Left kidney (tissue), 2 donors: Measurements from ENCODE around the gene COL5A1. TPM values are rescaled to one million over a fixed set of nuclear protein-coding genes. Genes with fewer than 3 reads are reported as not detected.
"Not testable (repeated sequence)": the region's sequence is repeated elsewhere in the genome, so short reads cannot be mapped to it uniquely, and the experiment has no call there.

Experiments used
- DNase-seq: peaks from one replicate; pipeline ENCODE4 v3.0.0-alpha.2; 2013
- polyA plus RNA-seq: library from polyadenylated mRNA; unstranded; fragments of 120-200 nt; gene quantifications from one replicate; pipeline ENCODE4 v1.2.1, GENCODE V29; 2013; ENCODE audit not compliant: insufficient read length

Gene COL5A1
- polyA plus RNA-seq, 1 donor: 77.3 TPM

- no peak for DNase-seq
These were observed 66.4 kb downstream of the COL5A1 start for GRCh38 chr9:134707731-134708671.

DNA sequence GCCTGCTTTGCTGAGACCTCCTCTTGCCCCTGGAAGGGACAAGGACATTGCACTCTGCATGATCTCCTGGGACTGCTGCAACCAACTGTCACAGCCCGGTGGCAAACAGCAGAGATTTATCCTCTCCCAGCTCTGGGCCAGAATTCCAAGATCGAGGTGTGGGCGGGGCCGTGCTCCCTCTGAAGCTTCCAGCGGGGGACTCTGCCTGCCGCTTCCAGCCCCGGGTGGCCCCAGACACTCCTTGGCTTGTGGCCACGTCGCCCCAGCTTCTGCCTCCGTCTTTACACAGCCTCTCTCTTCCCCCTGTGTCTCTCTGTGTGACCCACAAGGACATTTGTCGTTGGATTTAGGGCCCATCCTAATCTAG, 67.1 kb downstream of the COL5A1 start:
- DNase-seq: no peak

DNA sequence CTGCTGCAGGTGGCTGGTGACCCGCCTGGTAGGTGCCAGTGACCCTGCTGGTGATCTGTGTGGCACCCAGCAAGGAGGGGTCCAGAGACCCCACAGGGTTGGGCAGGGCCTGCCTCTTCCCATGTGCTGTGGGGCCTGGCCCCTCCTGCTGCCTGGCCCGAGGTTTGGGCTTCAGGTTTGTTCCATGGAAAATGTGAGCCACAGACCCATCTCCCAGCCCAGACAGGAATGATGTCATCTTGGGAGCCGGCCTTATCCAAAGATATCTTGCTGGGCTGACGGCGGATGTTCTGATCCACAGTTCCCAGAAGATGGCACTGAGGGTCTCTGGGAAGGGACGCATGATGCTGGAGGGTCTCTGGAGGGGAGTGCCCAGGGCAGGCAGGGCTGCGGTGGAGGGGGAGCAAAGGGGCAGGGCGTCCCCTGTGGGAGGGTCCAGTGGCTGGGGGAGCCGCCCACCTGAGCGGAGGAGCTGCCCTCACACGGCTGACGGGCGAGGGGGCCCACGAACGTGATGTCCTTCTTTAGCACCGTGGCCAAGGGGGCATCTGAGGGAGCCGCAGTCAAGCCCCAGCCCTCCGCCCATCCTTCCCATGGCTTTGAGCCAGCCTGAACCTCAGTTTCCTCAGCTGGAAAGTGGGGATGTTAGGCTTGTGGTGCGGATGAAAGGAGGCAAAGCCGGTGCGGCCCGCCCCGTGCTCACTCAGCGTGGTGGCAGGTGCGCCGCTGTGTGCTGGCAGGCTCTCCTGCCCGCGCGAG, 68.1 kb downstream of the COL5A1 start:
- DNase-seq: no peak

- DNase-seq: no peak
These were observed 68.6 kb downstream of the COL5A1 start for GRCh38 chr9:134710271-134710540.

GRCh38 chr9:134710901-134711300, 69.3 kb downstream of the COL5A1 start:
- no peak for DNase-seq

- no peak for DNase-seq
These were observed 70.6 kb downstream of the COL5A1 start for GRCh38 chr9:134712243-134712642.

DNA sequence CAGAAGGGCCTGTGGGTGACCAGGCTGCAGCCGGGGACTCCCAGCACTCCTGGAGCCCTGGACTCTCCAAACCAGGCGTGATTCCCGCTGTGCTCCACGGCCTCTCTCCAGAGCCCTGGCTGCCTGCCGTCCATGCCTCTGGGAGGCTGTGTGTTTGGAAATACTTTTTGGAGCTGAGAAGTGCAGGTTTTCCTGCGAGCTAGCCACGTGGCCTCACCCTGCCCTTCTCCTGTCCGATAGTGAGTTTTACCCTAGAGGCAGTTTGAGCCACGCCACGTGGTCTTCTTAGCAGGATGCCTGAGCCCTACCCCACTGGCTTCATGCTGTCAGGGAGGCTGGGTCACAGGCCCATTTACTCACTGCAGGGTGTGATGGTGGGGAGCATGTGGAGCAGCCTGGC, 71.3 kb downstream of the COL5A1 start:
- DNase-seq: no peak

- DNase-seq: not testable (repeated sequence)
These were observed 73.9 kb downstream of the COL5A1 start for GRCh38 chr9:134715536-134715935.

GRCh38 chr9:134716067-134716466, 74.5 kb downstream of the COL5A1 start:
- no peak for DNase-seq

DNA sequence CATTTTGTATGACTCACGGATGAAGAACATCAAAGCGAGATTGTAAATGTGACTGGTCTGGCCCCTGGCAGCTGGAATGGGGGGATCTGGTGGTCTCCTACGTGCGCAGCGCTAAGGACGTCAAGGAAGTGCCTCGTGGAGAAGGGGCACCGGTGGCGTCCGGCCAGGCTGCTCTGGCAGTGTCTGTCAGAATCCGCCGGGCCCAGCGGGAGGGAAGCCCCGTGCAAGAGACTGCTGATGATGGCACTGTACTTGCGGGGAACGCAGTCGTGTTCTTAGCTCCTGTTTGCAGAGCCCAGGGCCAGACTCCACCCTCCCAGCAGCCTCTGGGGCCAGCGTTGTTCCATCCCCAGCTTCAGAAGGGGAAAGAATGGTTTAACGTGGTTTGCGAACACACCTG, 75.5 kb downstream of the COL5A1 start:
- no peak for DNase-seq

DNA sequence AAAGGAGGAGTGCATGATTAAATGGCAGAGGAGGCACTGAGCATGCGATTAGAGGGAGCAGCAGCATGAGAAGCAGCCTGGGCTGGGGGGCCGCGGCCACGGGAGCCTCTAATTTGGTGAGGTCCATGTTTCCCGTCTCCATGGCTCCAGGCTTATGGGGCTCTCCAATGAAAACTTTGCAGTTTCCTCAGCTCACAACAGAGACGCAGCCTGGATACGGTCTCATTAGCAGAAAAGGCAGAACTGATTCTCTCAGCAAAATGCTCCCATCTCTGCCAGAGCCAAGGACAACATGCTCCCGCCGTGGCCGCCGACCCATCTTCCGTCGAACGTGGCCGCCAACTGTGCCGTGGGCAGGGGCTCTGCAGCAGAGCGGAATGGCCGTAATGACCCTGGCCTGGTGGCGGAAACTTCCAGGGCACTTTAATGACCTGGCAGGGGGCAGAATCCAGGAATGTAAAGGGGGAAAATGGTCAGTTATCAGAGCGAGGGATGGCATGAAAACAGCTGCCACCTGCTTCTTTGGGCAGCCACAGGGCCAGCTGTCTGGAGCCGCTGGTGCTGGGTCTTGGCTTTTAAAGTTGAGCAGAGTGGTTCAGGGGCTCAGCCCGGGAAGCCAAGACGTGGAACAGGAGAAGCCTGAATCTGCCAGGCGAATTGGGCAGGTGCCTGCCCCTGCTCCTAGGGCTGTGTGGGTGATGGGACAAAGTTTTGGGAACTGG, 76.5 kb downstream of the COL5A1 start:
- DNase-seq: no peak

- DNase-seq: no peak
These were observed 77.7 kb downstream of the COL5A1 start for GRCh38 chr9:134719331-134719730.

DNA sequence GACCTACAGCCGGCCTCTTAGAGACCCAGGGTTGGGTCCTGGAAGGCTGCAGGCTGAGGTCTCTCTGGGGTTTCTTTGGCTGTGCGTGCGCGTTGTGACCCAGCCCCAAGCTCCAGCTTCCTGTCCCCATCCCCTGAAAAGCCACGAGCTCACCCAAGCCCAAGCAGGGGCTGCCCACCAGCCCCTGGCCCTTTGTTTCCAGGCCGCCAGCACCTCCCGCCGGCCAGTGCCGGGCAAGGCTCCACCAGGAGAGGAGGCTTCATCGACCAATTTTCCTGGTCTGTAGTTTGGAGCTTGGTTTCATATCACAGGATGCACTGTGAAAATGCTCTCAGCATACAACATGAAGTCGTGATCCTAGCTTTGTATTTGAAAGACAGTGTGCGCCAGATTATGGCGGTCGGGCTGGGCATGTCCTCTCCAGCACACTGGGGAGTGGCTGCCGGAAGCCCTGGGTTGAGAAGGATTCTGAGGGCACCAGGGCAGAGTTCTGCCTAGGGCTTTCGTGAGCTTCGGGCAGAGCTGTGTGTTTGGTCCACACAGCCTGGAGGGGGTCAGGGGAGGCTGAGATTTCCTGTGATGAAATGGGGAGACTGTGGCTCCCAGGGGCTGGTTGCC, 78.6 kb downstream of the COL5A1 start:
- no peak for DNase-seq

DNA sequence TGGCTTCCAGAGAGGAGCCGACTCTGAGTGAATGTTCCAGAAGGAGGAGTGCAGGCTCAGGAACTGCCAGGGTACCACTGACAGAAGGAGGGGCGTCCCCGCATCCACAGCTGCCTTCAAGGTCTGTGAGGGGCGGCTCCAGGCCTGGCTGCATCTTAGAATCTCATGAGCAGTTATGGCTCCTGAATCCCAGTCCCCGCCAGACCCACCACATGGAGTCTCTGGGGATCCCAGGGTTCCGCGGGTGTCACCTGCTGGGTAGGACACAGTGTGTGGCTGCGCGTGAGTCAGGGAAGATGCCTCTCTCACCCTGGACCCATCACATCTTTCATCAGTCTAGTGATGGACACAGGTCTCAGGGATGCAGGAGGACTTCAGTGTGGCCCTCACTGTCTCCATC, 79.2 kb downstream of the COL5A1 start:
- DNase-seq: no peak

DNA sequence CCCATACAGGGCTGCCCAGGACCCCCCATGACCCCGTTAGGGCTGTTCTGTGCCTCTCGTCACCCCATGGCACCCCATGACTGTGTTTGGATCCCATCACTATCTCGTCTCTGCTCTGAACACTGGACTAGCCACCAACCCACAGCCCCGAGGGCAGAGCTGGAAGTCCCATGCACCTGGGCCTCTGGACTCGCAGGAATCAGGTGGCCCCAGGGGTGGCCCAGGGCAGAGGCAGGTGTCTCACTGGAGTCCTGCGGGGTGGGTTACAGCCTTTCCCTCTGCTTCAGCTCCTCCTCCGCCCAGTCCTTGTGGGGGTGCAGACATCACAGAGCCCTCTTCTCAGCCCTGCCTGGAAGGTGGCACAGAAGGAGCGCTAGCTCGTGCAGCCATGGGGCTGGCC, 79.7 kb downstream of the COL5A1 start:
- DNase-seq: no peak

DNA sequence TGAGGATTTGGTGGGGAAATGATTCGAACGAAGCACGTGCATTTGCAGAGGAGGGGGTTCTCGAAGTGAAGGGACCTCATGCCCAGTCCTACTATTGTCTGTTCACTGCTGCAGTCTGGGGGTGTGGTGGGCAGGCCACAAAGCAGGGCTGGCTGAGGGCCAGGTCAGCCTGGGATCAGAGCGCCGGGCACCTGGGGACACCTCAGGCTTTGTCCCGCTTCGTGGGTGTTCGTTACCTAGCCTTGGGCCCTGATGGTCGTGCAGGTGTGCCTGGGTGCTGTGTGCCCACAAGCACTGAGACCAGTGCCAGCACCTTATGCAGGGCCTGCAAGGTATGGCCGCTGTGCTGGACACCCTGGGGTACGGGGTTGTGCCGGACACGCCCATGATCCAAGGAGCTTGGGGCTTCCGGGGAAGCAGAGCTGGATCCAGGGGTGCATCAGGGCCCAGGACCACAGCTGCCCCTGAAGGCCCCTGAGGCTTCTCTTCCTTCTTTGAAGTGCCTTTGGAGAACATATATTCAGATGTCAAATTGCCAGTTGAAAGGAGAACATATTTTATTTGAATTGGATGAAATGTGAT, 80.6 kb downstream of the COL5A1 start:
- no peak for DNase-seq

DNA sequence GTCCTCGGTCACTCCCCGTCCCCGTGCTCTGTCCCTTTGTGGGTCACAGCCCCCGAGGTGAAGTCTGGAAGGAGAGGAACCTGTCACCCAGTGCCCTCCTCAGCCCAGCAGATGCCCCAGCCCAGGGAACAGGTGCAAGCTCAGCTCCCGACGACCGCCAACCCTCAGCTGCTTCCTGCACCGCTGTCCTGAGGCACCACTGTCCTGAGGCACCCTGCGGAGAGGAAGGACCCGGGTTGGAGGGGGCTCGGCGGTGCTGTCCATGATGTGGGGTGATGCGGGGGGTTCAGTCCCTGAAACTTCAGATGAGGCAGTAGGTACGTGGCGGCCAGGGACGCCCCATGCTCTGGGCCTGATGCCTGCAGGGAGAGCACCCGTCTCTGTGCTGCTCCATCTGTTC, 81.4 kb downstream of the COL5A1 start:
- no peak for DNase-seq

GRCh38 chr9:134723491-134724190, 82.0 kb downstream of the COL5A1 start:
- no peak for DNase-seq

DNA sequence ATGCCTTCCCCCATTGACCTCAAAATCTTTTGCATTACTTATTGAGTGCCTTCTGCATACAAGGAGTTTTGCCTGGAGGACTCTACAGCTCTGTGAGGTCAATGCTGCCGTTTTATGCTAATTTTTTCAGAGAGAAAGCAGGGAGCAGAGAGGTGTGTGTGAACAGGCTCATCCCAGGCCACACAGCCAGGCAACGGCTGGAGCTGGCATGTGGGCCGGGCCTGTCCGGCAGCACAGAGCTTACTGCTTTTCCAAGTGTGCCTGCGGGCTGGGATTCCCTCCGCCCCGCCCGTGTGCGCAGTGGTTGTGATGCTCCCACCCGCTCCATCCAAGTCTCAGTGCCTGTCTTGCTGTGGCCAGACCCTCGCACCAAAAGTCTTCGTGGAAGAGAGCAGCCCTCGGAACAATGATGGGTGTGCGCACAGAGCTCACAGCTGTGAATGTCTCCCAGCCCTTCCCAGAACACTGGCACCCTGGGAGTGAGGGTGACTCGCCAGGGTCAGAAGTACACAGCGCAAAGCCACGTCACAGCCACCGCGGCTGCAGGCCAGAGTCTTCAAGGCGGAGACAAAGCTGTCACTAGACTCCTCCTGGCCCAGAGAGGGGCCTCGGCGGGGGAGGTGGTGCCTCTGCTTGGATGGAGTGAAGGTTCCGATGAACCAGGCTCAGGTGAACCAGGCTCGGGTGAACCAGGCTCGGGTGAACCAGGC, 82.8 kb downstream of the COL5A1 start:
- no peak for DNase-seq

GRCh38 chr9:134724912-134725604, 83.5 kb downstream of the COL5A1 start:
- DNase-seq: no peak
